ENCODE results near the gene CPNE6. TPM values are rescaled to one million over a fixed set of nuclear protein-coding genes. Genes with fewer than 3 reads are reported as not detected.

CPNE6 gene
- total and polyA plus RNA-seq, 4 donors = 0.05 to 0.17 TPM; not detected in 2

DNA sequence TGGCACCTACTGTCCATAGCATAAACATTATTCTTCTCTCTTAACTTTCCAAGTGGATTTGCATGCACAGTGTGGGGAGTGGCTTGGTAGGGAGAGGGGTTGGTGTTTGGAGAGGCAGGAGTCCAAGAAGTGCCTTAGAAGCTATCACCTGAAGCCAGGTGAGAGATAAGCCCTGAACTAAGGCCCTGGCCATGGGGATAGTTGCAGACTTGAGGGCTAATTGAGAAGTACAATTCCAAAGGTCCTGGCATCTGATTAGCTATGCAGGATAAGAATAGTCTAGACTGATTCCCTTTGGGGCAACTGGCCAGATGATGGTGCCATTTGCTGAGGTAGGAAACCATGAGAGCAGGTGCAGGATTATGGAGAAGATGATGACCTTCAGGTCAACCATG is 20.7 kb downstream of the CPNE6 start:
- no peaks in the 10 kb centered on the region for H3K9me3 ChIP-seq (ENCODE audit: control insufficient read depth in 4 of 4, low read length in 3 of 4)
- no peak overlapping the region for H3K4me3 ChIP-seq (ENCODE audit: low read depth in 1 of 3, low read length in 3 of 3)
- no peak overlapping the region for H3K9ac ChIP-seq (ENCODE audit: low read depth in 1 of 2, low read length in 2 of 2)
- DNase-seq (ENCODE audit: low spot score) = no peak
- H3K4me1 ChIP-seq (ENCODE audit: control insufficient read depth in 4 of 4, insufficient read depth in 4 of 4, low read length in 3 of 4) = peaks cover 15 to 47% (median 36%) of the 10 kb centered on the region in 4 donors
- peak overlapping the region in 1 of 2 donors; percentile 6 for H3K27ac ChIP-seq (ENCODE audit: low read depth in 1 of 2, low read length in 2 of 2)
- H3K27me3 ChIP-seq (ENCODE audit: control insufficient read depth in 4 of 4, insufficient read depth in 4 of 4, low read length in 3 of 4) = no peaks in the 10 kb centered on the region
- peak in 1 of 2 donors; percentile 8 for TF ChIP-seq HNF4A (conservative IDR thresholded peaks at IDR 0.05)
- TF ChIP-seq EGR1 (IDR thresholded peaks at IDR 0.05; ENCODE audit: low read depth in 2 of 2) = no peak
- peaks cover 0 to 3% (median 0%) of the 10 kb centered on the region in 4 donors for H3K36me3 ChIP-seq (ENCODE audit: control insufficient read depth in 4 of 4, insufficient read depth in 3 of 4, low read depth in 1 of 4, low read length in 3 of 4)

DNA sequence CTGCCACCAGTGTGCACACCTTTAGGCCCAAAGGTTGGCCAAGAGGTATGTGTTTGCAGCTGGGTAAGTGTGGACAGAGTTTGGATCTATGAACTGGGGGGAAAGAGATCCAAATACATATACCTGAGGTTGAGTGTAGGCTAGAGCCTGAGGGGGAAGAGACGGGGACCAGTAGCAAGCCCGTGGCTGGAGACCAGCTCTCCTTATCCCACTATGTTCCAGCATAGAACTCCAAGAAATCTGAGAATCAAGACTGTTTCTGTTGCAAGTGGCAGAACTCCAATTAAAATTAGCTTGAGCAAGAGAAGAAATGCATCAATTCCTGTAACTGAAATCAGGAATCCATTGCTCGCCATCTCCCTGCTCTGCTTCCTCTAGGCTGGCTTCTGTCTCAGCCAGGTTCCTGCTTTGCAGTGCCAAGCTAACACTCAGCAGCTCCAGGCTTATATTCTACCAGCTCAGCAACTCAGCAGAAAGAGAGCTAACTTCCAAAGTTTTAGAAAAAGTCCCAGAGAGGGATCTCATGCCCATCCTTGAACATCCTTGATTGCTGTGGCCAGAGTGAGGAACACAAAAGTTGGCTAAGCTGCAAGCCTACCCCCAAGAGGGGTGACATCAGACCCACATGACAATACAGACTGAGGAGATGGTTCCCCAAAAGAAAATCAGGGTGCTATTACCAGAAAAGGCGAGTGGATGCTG is 21.3 kb downstream of the CPNE6 start:
- H3K36me3 ChIP-seq (ENCODE audit: control insufficient read depth in 4 of 4, insufficient read depth in 3 of 4, low read depth in 1 of 4, low read length in 3 of 4) = peaks cover 0 to 3% (median 0%) of the 10 kb centered on the region in 4 donors
- no peaks in the 10 kb centered on the region for H3K27me3 ChIP-seq (ENCODE audit: control insufficient read depth in 4 of 4, insufficient read depth in 4 of 4, low read length in 3 of 4)
- no peak for DNase-seq (ENCODE audit: low spot score)
- H3K4me3 ChIP-seq (ENCODE audit: low read depth in 1 of 3, low read length in 3 of 3) = no peak overlapping the region
- H3K9me3 ChIP-seq (ENCODE audit: control insufficient read depth in 4 of 4, low read length in 3 of 4) = no peaks in the 10 kb centered on the region
- WGBS = 88% methylated on average over 4 of the region's 4 CpGs
- H3K4me1 ChIP-seq (ENCODE audit: control insufficient read depth in 4 of 4, insufficient read depth in 4 of 4, low read length in 3 of 4) = peaks cover 15 to 49% (median 36%) of the 10 kb centered on the region in 4 donors
- no peak overlapping the region for H3K27ac ChIP-seq (ENCODE audit: low read depth in 1 of 2, low read length in 2 of 2)
- H3K9ac ChIP-seq (ENCODE audit: low read depth in 1 of 2, low read length in 2 of 2) = no peak overlapping the region
- TF ChIP-seq HNF4G (IDR thresholded peaks at IDR 0.05) (no peak), JUND (IDR thresholded peaks at IDR 0.05) (no peak), FOXA1 (IDR thresholded peaks at IDR 0.05) (no peak), YY1 (IDR thresholded peaks at IDR 0.05) (no peak), HNF4A (conservative IDR thresholded peaks at IDR 0.05) (no peak), TAF1 (conservative IDR thresholded peaks at IDR 0.05) (no peak), RXRA (IDR thresholded peaks at IDR 0.05) (no peak), FOXA2 (IDR thresholded peaks at IDR 0.05) (no peak), SP1 (IDR thresholded peaks at IDR 0.05) (no peak), EGR1 (IDR thresholded peaks at IDR 0.05; ENCODE audit: low read depth in 2 of 2) (no peak)
- TF ChIP-seq, protein P1, sequence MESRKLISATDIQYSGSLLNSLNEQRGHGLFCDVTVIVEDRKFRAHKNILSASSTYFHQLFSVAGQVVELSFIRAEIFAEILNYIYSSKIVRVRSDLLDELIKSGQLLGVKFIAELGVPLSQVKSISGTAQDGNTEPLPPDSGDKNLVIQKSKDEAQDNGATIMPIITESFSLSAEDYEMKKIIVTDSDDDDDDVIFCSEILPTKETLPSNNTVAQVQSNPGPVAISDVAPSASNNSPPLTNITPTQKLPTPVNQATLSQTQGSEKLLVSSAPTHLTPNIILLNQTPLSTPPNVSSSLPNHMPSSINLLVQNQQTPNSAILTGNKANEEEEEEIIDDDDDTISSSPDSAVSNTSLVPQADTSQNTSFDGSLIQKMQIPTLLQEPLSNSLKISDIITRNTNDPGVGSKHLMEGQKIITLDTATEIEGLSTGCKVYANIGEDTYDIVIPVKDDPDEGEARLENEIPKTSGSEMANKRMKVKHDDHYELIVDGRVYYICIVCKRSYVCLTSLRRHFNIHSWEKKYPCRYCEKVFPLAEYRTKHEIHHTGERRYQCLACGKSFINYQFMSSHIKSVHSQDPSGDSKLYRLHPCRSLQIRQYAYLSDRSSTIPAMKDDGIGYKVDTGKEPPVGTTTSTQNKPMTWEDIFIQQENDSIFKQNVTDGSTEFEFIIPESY (IDR thresholded peaks at IDR 0.05) = no peak
- TF ChIP-seq, protein P2, sequence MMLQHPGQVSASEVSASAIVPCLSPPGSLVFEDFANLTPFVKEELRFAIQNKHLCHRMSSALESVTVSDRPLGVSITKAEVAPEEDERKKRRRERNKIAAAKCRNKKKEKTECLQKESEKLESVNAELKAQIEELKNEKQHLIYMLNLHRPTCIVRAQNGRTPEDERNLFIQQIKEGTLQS (IDR thresholded peaks at IDR 0.05) = no peak
- TF ChIP-seq, protein P3, sequence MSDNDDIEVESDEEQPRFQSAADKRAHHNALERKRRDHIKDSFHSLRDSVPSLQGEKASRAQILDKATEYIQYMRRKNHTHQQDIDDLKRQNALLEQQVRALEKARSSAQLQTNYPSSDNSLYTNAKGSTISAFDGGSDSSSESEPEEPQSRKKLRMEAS (IDR thresholded peaks at IDR 0.05) = no peak

DNA sequence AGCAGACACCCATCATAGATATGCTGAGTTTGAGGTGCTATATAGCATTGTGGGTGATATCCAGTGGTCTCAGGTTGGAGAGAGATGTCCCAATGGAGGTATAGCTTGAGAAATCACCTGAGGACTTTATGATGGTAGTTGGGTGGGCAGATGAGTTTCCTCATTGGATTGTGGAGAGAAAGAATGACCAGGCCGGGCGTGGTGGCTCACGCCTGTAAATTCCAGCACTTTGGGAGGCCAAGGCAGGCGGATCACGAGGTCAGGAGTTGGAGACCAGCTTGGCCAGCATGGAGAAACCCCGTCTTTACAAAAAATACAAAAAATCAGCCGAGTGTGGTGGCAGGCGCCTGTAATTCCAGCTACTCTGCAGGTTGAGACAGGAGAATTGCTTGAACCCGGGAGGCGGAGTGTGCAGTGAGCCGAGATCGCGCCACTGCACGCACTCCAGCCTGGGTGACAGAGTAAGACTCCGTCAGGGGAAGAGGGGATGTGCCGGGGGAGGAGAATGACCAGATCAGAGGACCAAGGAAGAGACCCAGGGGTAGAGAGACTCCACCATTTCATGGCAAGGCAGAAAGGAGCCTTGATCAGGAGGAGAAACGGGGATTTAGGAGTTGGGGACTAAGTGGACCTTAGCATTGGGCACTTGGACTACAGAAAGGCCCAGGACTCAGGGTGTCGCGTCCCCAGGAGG is 22.0 kb downstream of the CPNE6 start:
- peaks cover 0 to 6% (median 5%) of the 10 kb centered on the region in 4 donors for H3K36me3 ChIP-seq (ENCODE audit: control insufficient read depth in 4 of 4, insufficient read depth in 3 of 4, low read depth in 1 of 4, low read length in 3 of 4)
- peaks cover 15 to 55% (median 43%) of the 10 kb centered on the region in 4 donors for H3K4me1 ChIP-seq (ENCODE audit: control insufficient read depth in 4 of 4, insufficient read depth in 4 of 4, low read length in 3 of 4)
- H3K9me3 ChIP-seq (ENCODE audit: control insufficient read depth in 4 of 4, low read length in 3 of 4) = no peaks in the 10 kb centered on the region
- H3K27me3 ChIP-seq (ENCODE audit: control insufficient read depth in 4 of 4, insufficient read depth in 4 of 4, low read length in 3 of 4) = no peaks in the 10 kb centered on the region
- WGBS = 79% methylated on average over 19 of the region's 19 CpGs
- TF ChIP-seq, protein P2 (IDR thresholded peaks at IDR 0.05) = no peak
- TF ChIP-seq YY1 (IDR thresholded peaks at IDR 0.05) (no peak), RAD21 (IDR thresholded peaks at IDR 0.05) (no peak), HNF4G (IDR thresholded peaks at IDR 0.05) (no peak), GABPA (IDR thresholded peaks at IDR 0.05 in 1 of 2, conservative IDR thresholded peaks at IDR 0.05 in 1 of 2) (no peak), RXRA (IDR thresholded peaks at IDR 0.05) (no peak), JUND (IDR thresholded peaks at IDR 0.05) (no peak), SP1 (IDR thresholded peaks at IDR 0.05) (no peak)
- H3K27ac ChIP-seq (ENCODE audit: low read depth in 1 of 2, low read length in 2 of 2) = peak overlapping the region; percentile 93 to 96
- peak overlapping the region in 1 of 3 donors; percentile 82 for H3K4me3 ChIP-seq (ENCODE audit: low read depth in 1 of 3, low read length in 3 of 3)
- DNase-seq (ENCODE audit: low spot score) = no peak
- H3K9ac ChIP-seq (ENCODE audit: low read depth in 1 of 2, low read length in 2 of 2) = no peak overlapping the region
